Esophagus (tissue), 2 donors: ENCODE data around the gene RBSN. TPM values are rescaled to one million over a fixed set of nuclear protein-coding genes. Genes with fewer than 3 reads are reported as not detected.

Experiments used
- H3K27ac ChIP-seq, 2 donors: one replicate each; pipeline ENCODE4 v1.5.1; 2013; ENCODE audit warnings: low read depth in 2 of 2, mild to moderate bottlenecking in 2 of 2, inconsistent platforms in 1 of 2, low read length in 1 of 2, moderate library complexity in 1 of 2
- H3K27me3 ChIP-seq, 2 donors: one replicate each; pipeline ENCODE4 v1.6.1; 2013; ENCODE audit warnings: low read length in 2 of 2, control low read depth in 1 of 2, mild to moderate bottlenecking in 1 of 2; ENCODE audit not compliant: insufficient read depth in 2 of 2, control insufficient read depth in 1 of 2
- H3K36me3 ChIP-seq, 2 donors: one replicate each; pipeline ENCODE4 v1.6.1; 2013; ENCODE audit warnings: low read length in 1 of 2; ENCODE audit not compliant: control insufficient read depth in 2 of 2, insufficient read depth in 2 of 2
- H3K4me1 ChIP-seq, 2 donors: one replicate each; pipeline ENCODE4 v1.6.1; 2013; ENCODE audit warnings: low read length in 1 of 2; ENCODE audit not compliant: control insufficient read depth in 2 of 2, insufficient read depth in 2 of 2
- H3K4me3 ChIP-seq, 2 donors: one replicate each; pipeline ENCODE4 v1.5.1; 2013; ENCODE audit warnings: low read length in 2 of 2, mild to moderate bottlenecking in 2 of 2, low read depth in 1 of 2, moderate library complexity in 1 of 2
- H3K9me3 ChIP-seq, 2 donors: one replicate each; pipeline ENCODE4 v1.6.1; 2013; ENCODE audit warnings: mild to moderate bottlenecking in 2 of 2, low read depth in 1 of 2, low read length in 1 of 2, moderate library complexity in 1 of 2; ENCODE audit not compliant: control insufficient read depth in 2 of 2, insufficient read depth in 1 of 2
- WGBS, 2 donors: extraction: QIAGEN DNeasy Blood & Tissue Kit; methylation state at CpG; one replicate each; pipeline ENCODE4 v1.1.7; 2013; 5-methylcytosine and 5-hydroxymethylcytosine counted together
- polyA plus RNA-seq, 2 donors: library from polyadenylated mRNA; stranded (reverse); fragments of 200-250 nt; gene quantifications; one replicate each; pipeline ENCODE4 v1.2.3, GENCODE V29; 2013
- donor health status: healthy with polysubstance abuse.
- donor health status: Bipolar disorder and iron deficiency.

RBSN gene
- polyA plus RNA-seq, 2 donors = 4.7 to 5.7 TPM

DNA sequence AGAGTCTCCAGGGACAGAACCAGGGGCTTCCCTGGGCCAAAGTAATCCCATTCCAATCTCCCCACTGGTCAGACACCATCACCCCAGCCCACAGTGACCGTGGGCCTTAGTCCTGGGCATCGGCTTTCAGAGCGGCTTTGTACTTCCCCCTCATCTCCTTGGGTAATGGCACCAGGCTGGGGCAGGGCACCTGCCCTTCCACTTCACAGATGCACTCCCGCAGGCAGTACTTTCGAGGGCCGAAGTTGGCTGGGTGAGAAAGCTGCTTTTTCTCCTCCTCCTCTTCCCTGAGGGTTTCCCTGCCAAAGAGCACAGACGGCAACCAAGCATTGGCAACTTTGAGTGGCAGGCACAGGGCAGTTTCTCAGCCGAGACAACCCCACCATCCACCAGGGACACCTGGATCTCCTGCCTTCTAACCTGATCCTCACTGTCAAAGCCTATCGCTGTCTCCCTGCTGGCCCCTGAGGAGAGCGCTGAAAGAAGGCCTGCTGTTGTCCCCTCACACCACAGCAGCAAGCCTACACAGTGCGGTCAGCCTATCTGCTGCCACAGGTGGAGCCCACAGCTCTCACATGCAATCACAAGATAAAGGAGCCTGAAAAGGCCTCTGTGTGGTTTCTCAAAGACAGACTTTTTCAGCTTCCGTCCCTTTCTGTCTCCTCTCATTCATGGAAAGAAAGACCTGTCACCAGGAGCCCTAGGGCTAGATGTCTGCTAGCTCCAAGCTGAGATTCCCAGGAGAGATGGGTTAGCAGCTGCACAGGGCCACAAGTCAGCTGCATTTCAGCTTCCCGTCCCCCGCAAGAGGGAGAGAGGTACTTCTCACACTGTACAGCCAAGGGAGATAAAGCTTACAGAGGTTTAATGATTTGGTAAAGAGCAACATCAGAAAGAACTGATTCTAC is 46.4 kb downstream of the RBSN start:
- Histone ChIP-seq H3K36me3 (peaks cover 13 to 27% of the 10 kb centered on the region in 2 donors), H3K9me3 (no peaks in the 10 kb centered on the region), H3K27ac (no peak overlapping the region), H3K4me1 (no peaks in the 10 kb centered on the region), H3K27me3 (no peaks in the 10 kb centered on the region), H3K4me3 (no peak overlapping the region)
- WGBS, 2 donors = 88 to 93% methylated on average over 14 of the region's 14 CpGs

DNA sequence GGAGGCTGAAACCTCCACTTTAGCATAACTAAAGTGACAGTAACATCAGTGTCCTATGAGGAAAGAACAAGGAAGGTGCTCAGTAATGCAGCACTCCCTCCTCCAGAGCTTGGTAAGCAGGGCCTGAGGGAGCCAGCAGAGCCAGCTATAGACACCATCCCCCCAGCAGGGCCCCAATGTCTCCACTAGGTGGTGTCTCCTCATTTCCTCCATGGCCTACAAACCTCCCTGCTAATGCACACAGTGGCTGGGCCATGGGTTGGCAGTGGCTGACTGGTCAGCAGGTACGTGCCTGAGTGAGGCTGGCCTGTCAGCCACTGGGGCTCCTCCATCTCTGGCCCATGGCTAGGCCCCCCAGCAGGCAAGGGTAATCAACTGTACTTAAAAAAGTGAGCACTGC is 47.4 kb downstream of the RBSN start:
- H3K9me3 ChIP-seq = no peaks in the 10 kb centered on the region
- H3K4me1 ChIP-seq = no peaks in the 10 kb centered on the region
- peaks cover 16 to 30% of the 10 kb centered on the region in 2 donors for H3K36me3 ChIP-seq
- no peaks in the 10 kb centered on the region for H3K27me3 ChIP-seq
- 65 to 88% methylated on average over 1 of the region's 1 CpG for WGBS, 2 donors
- no peak overlapping the region for H3K27ac ChIP-seq
- no peak overlapping the region for H3K4me3 ChIP-seq

DNA sequence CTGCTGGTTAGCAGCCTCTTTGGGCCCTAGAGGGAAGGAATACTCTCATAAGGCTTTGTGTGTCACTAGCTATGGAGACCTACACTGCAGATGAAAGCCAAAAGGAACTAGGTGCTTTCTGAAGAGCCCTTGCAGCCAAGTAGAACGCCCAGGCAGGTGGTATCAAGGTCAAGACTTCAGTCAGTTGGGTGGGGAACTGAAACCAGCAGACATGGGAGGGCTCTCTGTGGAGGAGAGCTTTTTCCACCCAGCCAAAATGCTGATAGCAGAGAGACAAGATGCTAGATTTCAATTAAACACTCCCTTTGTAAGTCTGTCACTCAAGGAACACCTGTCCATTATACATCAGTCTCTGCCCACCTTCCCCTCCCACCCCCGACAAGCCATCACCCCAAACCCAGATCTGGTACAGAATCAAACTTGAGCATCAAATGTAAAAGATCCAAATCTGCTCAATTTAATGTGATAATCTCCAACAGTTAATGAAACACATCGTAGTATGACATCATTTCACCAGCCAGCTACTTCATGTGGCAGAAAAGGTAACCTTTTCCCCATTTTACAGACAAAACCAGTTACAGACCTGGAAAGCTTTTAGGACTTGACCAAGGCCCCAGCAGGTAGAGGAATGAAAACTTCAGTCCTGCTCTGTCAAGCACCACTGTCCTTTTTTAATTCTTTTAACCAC is 48.4 kb downstream of the RBSN start:
- no peaks in the 10 kb centered on the region for H3K27me3 ChIP-seq
- H3K27ac ChIP-seq = no peak overlapping the region
- H3K4me3 ChIP-seq = no peak overlapping the region
- H3K9me3 ChIP-seq = no peaks in the 10 kb centered on the region
- no peaks in the 10 kb centered on the region for H3K4me1 ChIP-seq
- 69 to 85% methylated on average over 3 of the region's 3 CpGs for WGBS, 2 donors
- peaks cover 13 to 30% of the 10 kb centered on the region in 2 donors for H3K36me3 ChIP-seq

DNA sequence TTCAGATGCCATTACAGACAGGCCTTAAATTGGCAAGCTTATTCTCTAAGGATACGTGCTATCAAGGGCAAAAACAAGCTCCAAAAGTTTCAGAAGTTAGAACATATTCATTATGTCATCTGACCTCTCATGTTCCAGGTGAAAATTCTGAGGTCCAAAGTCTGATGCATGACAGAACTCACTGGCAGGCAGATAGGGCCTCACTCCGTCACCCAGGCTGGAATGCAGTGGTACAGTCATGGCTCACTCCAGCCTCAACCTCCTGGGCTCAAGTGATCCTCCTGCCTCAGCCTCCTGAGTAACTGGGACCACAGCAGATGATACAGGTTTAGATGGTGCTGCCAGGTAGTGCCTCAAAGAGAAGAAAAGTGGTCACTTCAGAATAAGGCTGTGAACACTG is 49.4 kb downstream of the RBSN start:
- Histone ChIP-seq H3K9me3 (no peaks in the 10 kb centered on the region), H3K4me3 (no peak overlapping the region), H3K36me3 (peaks cover 23 to 34% of the 10 kb centered on the region in 2 donors), H3K27me3 (no peaks in the 10 kb centered on the region), H3K4me1 (no peaks in the 10 kb centered on the region), H3K27ac (no peak overlapping the region)
- WGBS, 2 donors = 90 to 91% methylated on average over 2 of the region's 2 CpGs

DNA sequence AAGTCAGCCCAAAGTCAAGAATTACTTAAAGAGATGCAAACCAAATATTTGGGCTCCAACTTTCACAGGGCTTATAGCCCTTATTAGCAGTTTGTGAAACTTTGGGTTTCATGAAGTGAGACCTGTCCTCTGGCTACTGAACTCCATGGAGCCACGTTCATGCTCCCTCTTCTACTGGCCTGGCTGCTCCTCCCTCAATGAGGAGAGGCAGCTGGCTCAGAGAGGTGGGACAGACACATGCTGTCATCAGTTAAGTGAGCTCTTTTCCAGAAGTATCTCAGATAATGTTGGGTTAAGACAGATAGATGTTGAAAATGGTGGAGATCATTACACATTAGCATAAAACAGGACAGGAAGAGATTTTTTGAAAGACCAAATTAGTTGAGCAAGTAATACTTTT is 53.3 kb downstream of the RBSN start:
- Histone ChIP-seq H3K9me3 (no peaks in the 10 kb centered on the region), H3K4me1 (no peaks in the 10 kb centered on the region), H3K27me3 (no peaks in the 10 kb centered on the region), H3K4me3 (no peak overlapping the region), H3K36me3 (peaks cover 29 to 38% of the 10 kb centered on the region in 2 donors), H3K27ac (no peak overlapping the region)
- 74 to 80% methylated on average over 1 of the region's 1 CpG for WGBS, 2 donors

DNA sequence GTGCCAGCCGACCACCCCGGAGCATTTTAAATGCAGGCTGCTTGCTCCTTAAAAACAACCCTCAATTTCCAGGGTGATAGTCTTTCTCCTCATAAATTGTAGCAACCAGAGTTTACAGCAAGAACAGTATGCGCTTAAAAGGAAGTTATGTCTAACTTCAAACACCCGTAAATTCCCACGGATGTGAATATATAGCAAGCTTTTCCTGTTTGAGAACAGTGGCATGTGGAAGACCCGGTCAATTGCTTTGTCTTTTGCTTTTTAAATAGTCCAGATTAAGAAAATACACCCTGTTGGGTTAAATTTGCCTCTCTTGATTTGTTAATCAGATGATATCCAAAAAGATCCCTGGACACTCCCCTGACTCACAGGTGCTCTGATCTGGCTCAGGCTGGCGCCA is 54.6 kb downstream of the RBSN start:
- H3K27ac ChIP-seq = no peak overlapping the region
- H3K27me3 ChIP-seq = no peaks in the 10 kb centered on the region
- H3K4me1 ChIP-seq = no peaks in the 10 kb centered on the region
- H3K36me3 ChIP-seq = peaks cover 24 to 35% of the 10 kb centered on the region in 2 donors
- no peak overlapping the region for H3K4me3 ChIP-seq
- 76 to 82% methylated on average over 7 of the region's 7 CpGs for WGBS, 2 donors
- no peaks in the 10 kb centered on the region for H3K9me3 ChIP-seq

DNA sequence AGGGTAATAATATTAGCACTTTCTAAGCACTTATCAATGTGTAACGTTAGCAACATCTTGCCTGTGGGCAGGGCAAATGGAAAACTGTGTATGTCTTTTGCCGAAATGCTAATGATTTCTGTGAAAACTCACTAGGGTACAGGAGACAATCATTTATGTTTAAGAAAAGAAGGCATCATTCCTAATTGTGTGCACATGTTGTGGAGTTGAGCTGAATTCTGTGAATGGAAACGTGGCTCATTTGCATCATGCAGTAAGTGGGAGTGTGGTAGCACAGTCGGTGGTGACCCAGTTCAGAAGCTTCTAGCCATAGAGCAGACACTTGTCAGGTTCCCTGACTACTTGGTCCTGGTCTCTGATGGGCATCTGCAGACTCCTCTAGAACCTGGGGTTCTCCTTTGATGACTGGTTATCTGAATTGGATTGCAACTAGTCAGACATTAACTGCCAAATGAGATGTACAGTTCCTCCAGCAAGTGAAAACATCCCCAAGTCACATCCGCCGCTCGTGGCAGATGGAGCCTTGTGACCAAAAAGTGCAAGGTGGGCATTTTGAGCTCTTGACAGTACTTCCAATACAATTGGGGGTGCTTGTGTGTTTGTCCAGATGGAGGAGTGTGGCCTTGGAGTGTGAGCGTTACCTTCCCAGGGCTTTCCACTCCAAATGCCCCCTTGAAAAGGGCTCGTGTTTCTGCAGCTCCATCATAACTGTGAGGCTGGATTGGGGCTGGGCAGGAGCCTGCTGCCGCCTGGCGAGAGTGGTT is 55.4 kb downstream of the RBSN start:
- WGBS, 2 donors = 82 to 85% methylated on average over 11 of the region's 11 CpGs
- peaks cover 22 to 40% of the 10 kb centered on the region in 2 donors for H3K36me3 ChIP-seq
- H3K9me3 ChIP-seq = no peaks in the 10 kb centered on the region
- no peak overlapping the region for H3K27ac ChIP-seq
- no peaks in the 10 kb centered on the region for H3K4me1 ChIP-seq
- no peak overlapping the region for H3K4me3 ChIP-seq
- no peaks in the 10 kb centered on the region for H3K27me3 ChIP-seq

DNA sequence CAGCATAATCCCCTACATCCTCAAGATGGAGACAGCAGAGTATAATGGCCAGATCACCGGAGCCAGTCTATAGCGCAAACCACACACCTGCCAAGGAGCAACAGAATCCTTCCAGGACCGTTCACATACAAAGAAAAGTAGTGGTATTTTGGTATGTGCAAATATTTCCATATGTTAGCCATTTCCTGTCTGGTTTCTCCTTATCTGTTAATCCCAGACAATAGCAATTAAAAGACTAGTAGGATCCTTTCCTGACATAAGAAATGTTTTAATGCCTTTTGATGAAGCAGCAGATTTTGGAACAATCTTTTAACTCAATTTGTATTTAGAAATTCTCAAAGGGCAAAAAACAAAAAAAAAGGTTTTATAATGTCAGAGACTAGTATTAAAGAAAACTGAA is 56.0 kb downstream of the RBSN start:
- 68 to 70% methylated on average over 3 of the region's 3 CpGs for WGBS, 2 donors
- Histone ChIP-seq H3K4me3 (no peak overlapping the region), H3K27ac (peak overlapping the region in 1 of 2 donors; percentile 7), H3K4me1 (no peaks in the 10 kb centered on the region), H3K9me3 (no peaks in the 10 kb centered on the region), H3K27me3 (no peaks in the 10 kb centered on the region), H3K36me3 (peaks cover 23 to 43% of the 10 kb centered on the region in 2 donors)

DNA sequence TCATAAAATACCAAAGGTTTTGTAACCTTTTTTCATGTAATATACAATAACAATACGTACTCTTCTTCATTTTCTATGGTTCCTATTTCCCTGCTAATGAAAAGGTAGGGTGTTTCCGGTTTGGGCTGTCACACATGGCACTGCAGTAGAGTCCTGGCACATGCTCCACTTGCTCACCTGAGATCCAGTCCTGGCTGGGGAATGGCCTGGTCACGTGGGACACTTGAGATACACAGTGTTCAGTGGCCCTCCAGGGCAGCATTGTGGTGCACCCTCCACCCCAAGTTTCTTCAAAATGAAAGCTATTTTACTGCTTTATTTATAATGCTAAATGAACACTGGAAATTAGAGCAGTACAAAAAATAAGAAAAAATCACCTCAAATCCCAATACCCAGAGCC is 57.0 kb downstream of the RBSN start:
- Histone ChIP-seq H3K9me3 (no peaks in the 10 kb centered on the region), H3K27me3 (no peaks in the 10 kb centered on the region), H3K27ac (no peak overlapping the region), H3K4me1 (no peaks in the 10 kb centered on the region), H3K4me3 (no peak overlapping the region), H3K36me3 (peaks cover 20 to 41% of the 10 kb centered on the region in 2 donors)
- 71 to 73% methylated on average over 3 of the region's 3 CpGs for WGBS, 2 donors
